ENCODE measurements around the gene CLEC10A. TPM values are rescaled to one million over a fixed set of nuclear protein-coding genes. Genes with fewer than 3 reads are reported as not detected.

CLEC10A gene
- polyA plus RNA-seq, 3 donors from 2014 or later: 0.72 to 13.5 (median 11.7) TPM

- no peak for DNase-seq
- Mint-ChIP-seq H3K36me3 (no peaks in the 10 kb centered on the region), H3K9me3 (no peaks in the 10 kb centered on the region), H3K4me3 (no peak overlapping the region), H3K4me1 (peaks cover 18 to 27% of the 10 kb centered on the region in 2 donors), H3K27me3 (ENCODE audit: low read depth in 3 of 3) (peaks cover 0 to 9% (median 6%) of the 10 kb centered on the region in 3 donors), H3K27ac (no peak overlapping the region)
These were observed 33.4 kb upstream of the CLEC10A start for GRCh38 chr17:7113273-7114071.

GRCh38 chr17:7112510-7113108 lies 32.6 kb upstream of the CLEC10A start:
- H3K4me1 Mint-ChIP-seq: peaks cover 18 to 27% of the 10 kb centered on the region in 2 donors
- peaks cover 0 to 9% (median 6%) of the 10 kb centered on the region in 3 donors for H3K27me3 Mint-ChIP-seq (ENCODE audit: low read depth in 3 of 3)
- H3K9me3 Mint-ChIP-seq: no peaks in the 10 kb centered on the region
- no peaks in the 10 kb centered on the region for H3K36me3 Mint-ChIP-seq
- H3K27ac Mint-ChIP-seq: peak overlapping the region in 1 of 6 donors; percentile 42
- no peak overlapping the region for H3K4me3 Mint-ChIP-seq
- DNase-seq: no peak

DNA sequence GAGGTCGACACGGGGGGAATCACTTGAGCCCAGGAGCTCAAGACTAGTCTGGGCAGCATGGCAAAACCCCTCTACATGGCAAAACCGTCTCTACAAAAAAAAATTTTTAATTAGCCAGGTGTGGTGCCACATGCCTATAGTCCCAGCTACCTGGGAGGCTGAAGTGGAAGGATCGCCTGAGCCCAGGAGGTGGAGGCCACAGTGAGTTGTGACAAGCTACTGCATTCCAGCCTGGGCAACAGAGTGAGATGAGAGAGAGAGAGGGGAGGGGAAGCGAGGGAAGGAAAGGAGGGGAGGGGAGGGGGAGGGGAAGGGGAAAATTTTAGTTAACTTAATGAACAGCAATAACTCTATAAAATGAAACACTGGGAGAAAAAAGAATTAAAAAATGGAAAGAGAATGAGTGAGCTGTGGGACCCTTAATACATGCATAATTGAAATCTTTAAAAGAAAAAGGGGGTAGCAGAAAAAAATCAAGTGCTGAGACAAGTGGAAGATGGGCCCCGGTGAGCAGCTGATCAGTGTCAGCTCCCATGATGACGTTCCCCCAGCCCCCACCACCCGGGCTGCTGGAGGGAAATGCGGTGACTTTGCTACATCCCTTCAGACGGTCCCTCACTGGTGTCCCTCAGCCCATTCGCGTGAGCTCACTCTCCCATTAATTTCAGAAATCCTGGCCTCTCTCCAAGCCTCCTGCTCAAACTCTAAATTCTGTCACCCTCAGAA lies 31.9 kb upstream of the CLEC10A start:
- peaks cover 19 to 27% of the 10 kb centered on the region in 2 donors for H3K4me1 Mint-ChIP-seq
- H3K36me3 Mint-ChIP-seq: no peaks in the 10 kb centered on the region
- peak overlapping the region in 1 of 6 donors; percentile 61 for H3K27ac Mint-ChIP-seq
- no peaks in the 10 kb centered on the region for H3K9me3 Mint-ChIP-seq
- H3K4me3 Mint-ChIP-seq: no peak overlapping the region
- H3K27me3 Mint-ChIP-seq (ENCODE audit: low read depth in 3 of 3): peaks cover 0 to 7% (median 6%) of the 10 kb centered on the region in 3 donors
- no peak for DNase-seq

GRCh38 chr17:7110617-7111306 lies 30.7 kb upstream of the CLEC10A start:
- no peak overlapping the region for H3K4me3 Mint-ChIP-seq
- H3K4me1 Mint-ChIP-seq: peaks cover 19 to 27% of the 10 kb centered on the region in 2 donors
- peaks cover 0 to 7% (median 6%) of the 10 kb centered on the region in 3 donors for H3K27me3 Mint-ChIP-seq (ENCODE audit: low read depth in 3 of 3)
- H3K9me3 Mint-ChIP-seq: no peaks in the 10 kb centered on the region
- H3K27ac Mint-ChIP-seq: peak overlapping the region in 1 of 6 donors; percentile 1
- DNase-seq: no peak
- no peaks in the 10 kb centered on the region for H3K36me3 Mint-ChIP-seq

- peak in 2 of 3 donors; percentile 14 to 15 for DNase-seq
- Mint-ChIP-seq H3K9me3 (no peaks in the 10 kb centered on the region), H3K4me1 (peaks cover 17 to 21% of the 10 kb centered on the region in 2 donors), H3K27ac (peak overlapping the region in 4 of 6 donors; percentile 17 to 57 (median 28)), H3K36me3 (no peaks in the 10 kb centered on the region), H3K27me3 (ENCODE audit: low read depth in 3 of 3) (peaks cover 0 to 6% (median 4%) of the 10 kb centered on the region in 3 donors), H3K4me3 (peak overlapping the region in 4 of 5 donors; percentile 18 to 51 (median 40))
These were observed 29.6 kb upstream of the CLEC10A start for GRCh38 chr17:7109461-7110322.

DNA sequence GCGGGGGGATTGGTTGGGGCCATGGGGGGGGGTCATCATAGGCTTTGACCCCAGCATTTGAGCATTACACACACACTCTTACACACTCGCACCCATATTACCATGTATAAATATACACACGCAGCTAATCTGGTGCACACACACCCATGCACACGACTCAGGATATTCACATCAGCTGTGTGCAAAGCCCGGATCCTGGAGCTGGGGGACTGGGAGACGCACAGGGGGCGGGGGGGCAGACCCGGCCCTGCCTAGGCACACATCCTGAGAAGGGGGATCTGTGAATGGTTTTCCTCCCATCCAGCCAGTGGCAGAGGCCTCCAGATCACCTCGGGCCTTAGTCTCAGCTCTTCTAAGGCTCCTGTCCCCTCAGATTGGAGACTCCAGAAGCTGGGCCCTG lies 28.9 kb upstream of the CLEC10A start:
- Mint-ChIP-seq H3K4me1 (peaks cover 17 to 21% of the 10 kb centered on the region in 2 donors), H3K27me3 (ENCODE audit: low read depth in 3 of 3) (peaks cover 0 to 6% (median 4%) of the 10 kb centered on the region in 3 donors), H3K27ac (no peak overlapping the region), H3K9me3 (no peaks in the 10 kb centered on the region), H3K36me3 (no peaks in the 10 kb centered on the region), H3K4me3 (no peak overlapping the region)
- DNase-seq: no peak

GRCh38 chr17:7108560-7108925 lies 28.5 kb upstream of the CLEC10A start:
- H3K27ac Mint-ChIP-seq: no peak overlapping the region
- peaks cover 17 to 21% of the 10 kb centered on the region in 2 donors for H3K4me1 Mint-ChIP-seq
- no peak overlapping the region for H3K4me3 Mint-ChIP-seq
- no peak for DNase-seq
- no peaks in the 10 kb centered on the region for H3K36me3 Mint-ChIP-seq
- no peaks in the 10 kb centered on the region for H3K9me3 Mint-ChIP-seq
- peaks cover 0 to 6% (median 4%) of the 10 kb centered on the region in 3 donors for H3K27me3 Mint-ChIP-seq (ENCODE audit: low read depth in 3 of 3)

- Mint-ChIP-seq H3K27me3 (ENCODE audit: low read depth in 3 of 3) (peaks cover 0 to 8% (median 4%) of the 10 kb centered on the region in 3 donors), H3K4me1 (peaks cover 17 to 21% of the 10 kb centered on the region in 2 donors), H3K4me3 (no peak overlapping the region), H3K27ac (peak overlapping the region in 1 of 6 donors; percentile 19), H3K9me3 (no peaks in the 10 kb centered on the region), H3K36me3 (no peaks in the 10 kb centered on the region)
- no peak for DNase-seq
These were observed 27.9 kb upstream of the CLEC10A start for GRCh38 chr17:7107795-7108559.

DNA sequence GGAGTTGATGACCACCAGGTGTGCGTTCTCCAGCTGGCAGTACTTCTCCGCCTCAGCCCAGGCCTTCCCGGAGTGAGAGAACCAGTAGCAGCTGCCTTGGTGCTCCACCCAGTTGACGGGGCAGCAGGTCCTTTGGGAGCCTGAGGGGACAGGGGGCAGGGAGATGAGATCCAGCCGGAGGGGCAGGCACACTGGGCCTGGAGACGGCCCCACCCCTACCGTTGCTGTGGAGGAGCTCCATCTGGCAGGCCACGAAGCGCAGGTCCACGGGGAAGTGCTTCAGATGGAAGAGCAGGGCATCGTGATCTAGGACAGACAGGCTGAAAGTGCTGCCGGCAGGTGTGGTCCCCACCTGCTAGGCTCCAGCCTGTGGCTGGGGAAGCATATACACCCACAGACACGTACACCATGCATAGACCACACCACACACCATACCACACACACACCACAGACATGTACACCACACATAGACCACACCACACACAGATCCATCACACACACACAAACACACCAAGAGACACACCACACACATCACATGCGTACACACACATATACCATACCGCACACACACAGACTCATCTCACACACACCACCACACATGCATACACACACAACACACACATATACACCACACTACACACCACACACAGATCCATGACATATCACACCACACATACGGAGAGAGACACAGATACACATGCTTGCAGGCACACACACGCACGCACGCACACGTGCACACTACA lies 27.1 kb upstream of the CLEC10A start:
- Mint-ChIP-seq H3K4me1 (peaks cover 17 to 21% of the 10 kb centered on the region in 2 donors), H3K27me3 (ENCODE audit: low read depth in 3 of 3) (peaks cover 0 to 10% (median 5%) of the 10 kb centered on the region in 3 donors), H3K4me3 (peak overlapping the region in 1 of 5 donors; percentile 50), H3K36me3 (no peaks in the 10 kb centered on the region), H3K9me3 (no peaks in the 10 kb centered on the region), H3K27ac (peak overlapping the region in 1 of 6 donors; percentile 19)
- no peak for DNase-seq

- DNase-seq: no peak
- Mint-ChIP-seq H3K27me3 (ENCODE audit: low read depth in 3 of 3) (peaks cover 0 to 8% (median 2%) of the 10 kb centered on the region in 3 donors), H3K36me3 (no peaks in the 10 kb centered on the region), H3K4me1 (peaks cover 0 to 1% of the 10 kb centered on the region in 2 donors), H3K4me3 (no peak overlapping the region), H3K27ac (no peak overlapping the region), H3K9me3 (no peaks in the 10 kb centered on the region)
These were observed 22.4 kb upstream of the CLEC10A start for GRCh38 chr17:7102421-7102820.

- H3K27me3 Mint-ChIP-seq (ENCODE audit: low read depth in 3 of 3): peaks cover 2 to 8% (median 2%) of the 10 kb centered on the region in 3 donors
- no peak for DNase-seq
- H3K4me1 Mint-ChIP-seq: no peaks in the 10 kb centered on the region
- H3K27ac Mint-ChIP-seq: no peak overlapping the region
- no peaks in the 10 kb centered on the region for H3K36me3 Mint-ChIP-seq
- H3K9me3 Mint-ChIP-seq: no peaks in the 10 kb centered on the region
- H3K4me3 Mint-ChIP-seq: peak overlapping the region in 1 of 5 donors; percentile 18
These were observed 21.5 kb upstream of the CLEC10A start for GRCh38 chr17:7101531-7101930.
